Heart left ventricle (tissue), 16 donors: ENCODE data around the gene RGL3. TPM values are rescaled to one million over a fixed set of nuclear protein-coding genes. Genes with fewer than 3 reads are reported as not detected.
"Not testable (repeated sequence)": the region's sequence is repeated elsewhere in the genome, so short reads cannot be mapped to it uniquely, and the experiment has no call there.

ENCODE experiments used
- ATAC-seq, 4 donors: fragments of 200-7000 bp; cut with Tn5 transposase; one replicate each; pipeline ENCODE4 v1.9.1; 2020 to 2022; ENCODE audit warnings: moderate library complexity in 4 of 4, mild to moderate bottlenecking in 3 of 4, moderate number of reproducible peaks in 1 of 4
- DNase-seq, 5 donors: peaks; one replicate each; pipeline ENCODE4 v3.0.0-alpha.2; 2020
- H3K27ac ChIP-seq, 12 donors: fragments of 200-600 bp; sonication (generic) in 4 of 12; one replicate each; pipeline versions ENCODE4 v1.5.0 to v1.8.0; 2016 to 2022; ENCODE audit warnings: mild to moderate bottlenecking in 2 of 12
- H3K27me3 ChIP-seq, 9 donors: fragments of 200-600 bp; sonication (generic) in 2 of 9; one replicate each; pipeline versions ENCODE4 v1.5.1 to v1.8.0; 2016 to 2022; ENCODE audit warnings: mild to moderate bottlenecking in 3 of 9
- H3K36me3 ChIP-seq, 9 donors: fragments of 200-600 bp; sonication (generic) in 2 of 9; one replicate each; pipeline versions ENCODE4 v1.5.0 to v1.8.0; 2018 to 2022; ENCODE audit warnings: mild to moderate bottlenecking in 2 of 9
- H3K4me1 ChIP-seq, 12 donors: fragments of 200-600 bp; sonication (generic) in 4 of 12; one replicate each; pipeline versions ENCODE4 v1.5.0 to v1.8.0; 2016 to 2022; ENCODE audit warnings: mild to moderate bottlenecking in 3 of 12
- H3K4me3 ChIP-seq, 12 donors: fragments of 200-600 bp; sonication (generic) in 4 of 12; one replicate each; pipeline versions ENCODE4 v1.5.0 to v1.8.0; 2017 to 2022; ENCODE audit warnings: mild to moderate bottlenecking in 9 of 12, moderate library complexity in 4 of 12
- H3K9me3 ChIP-seq, 12 donors: fragments of 200-600 bp; sonication (generic) in 4 of 12; one replicate each; pipeline versions ENCODE4 v1.5.0 to v1.8.0; 2016 to 2022; ENCODE audit warnings: mild to moderate bottlenecking in 1 of 12
- CTCF ChIP-seq, 12 donors: fragments of 200-600 bp; sonication (generic) in 4 of 12; IDR thresholded peaks; one replicate each; pipeline versions ENCODE4 v1.5.0 to v1.8.0; 2018 to 2022; ENCODE audit warnings: antibody characterized with exemption in 12 of 12, mild to moderate bottlenecking in 5 of 12
- POLR2A ChIP-seq, 2 donors: fragments of 450-650 bp; IDR thresholded peaks; one replicate each; pipeline ENCODE4 v1.6.1; 2017; ENCODE audit warnings: antibody characterized with exemption in 2 of 2, mild to moderate bottlenecking in 2 of 2, moderate library complexity in 2 of 2
- WGBS, 4 donors: extraction: QIAGEN DNeasy Blood & Tissue Kit in 2 of 4; methylation state at CpG; one replicate each; pipeline versions ENCODE4 v1.1.5 to v1.1.7; 2013 to 2018; 5-methylcytosine and 5-hydroxymethylcytosine counted together
- intact Hi-C, 10 donors: fragments of 100-400 bp; cut with DNase I; formaldehyde crosslinking; loops; one replicate each; pipeline versions ENCODE4 v1.11.1 to v1.14.2; 2022
- long read RNA-seq, 3 donors: library from polyadenylated mRNA; unstranded; transcript quantifications; one replicate each; pipeline ENCODE4 v2.0.0, GENCODE V29; 2020 to 2021
- polyA plus RNA-seq, 2 donors: library from polyadenylated mRNA; stranded (reverse); fragments of 200-250 nt; gene quantifications; one replicate each; pipeline ENCODE4 v1.2.3, GENCODE V29; 2013
- total RNA-seq, 9 donors: library from RNA; depleted of rRNA in 2 of 9; stranded (reverse); fragments of >200 nt in 2 of 9; fragmentation: NEBNext Ultra II Directional in 3 of 9; extraction: Animal tissue kit (Norgen Biotek cat#: 25700) in 3 of 9; gene quantifications; one replicate each; pipeline versions ENCODE4 v1.1.0 to v1.2.4, GENCODE V29; 2016 to 2023
- donor health status: ischemic (EF 13 %, LVEDD 7.1; RV severe dilation, severe dysfunction).
- donor health status: healthy with polysubstance abuse.
- donor health status: DM: no; HTN: yes; CAD: no.
- donor health status: DM: no; HTN: no; CAD: no.
- donor health status: ischemic (EF 25% LVEDD 6.9; RV normal size, moderate dysfunction).
- donor health status: ischemic (EF 25% LVEDD 5.7; RV mildly dilated, moderate dysfunction).
- donor health status: healthy.
- donor health status: DM: yes; HTN: yes; CAD: no.
- donor health status: ischemic (EF 35%, LVEDD 5.7; RV mildly dilated, moderate dysfunction).
- donor health status: nonischemic (EF 11% LVEDD 7.7; RV severe dilation, severe dysfunction).
- donor health status: DM: yes; HTN: yes; CAD: no.
- donor health status: PGD.
- donor health status: ischemic (EF 29% LVEDD 5.4; RV normal size, mild dysfunction).
- donor health status: nonischemic (EF 23%, LVEDD 6.1; RV moderate dilation, normal function).

RGL3 gene
- total RNA-seq (1 to 10 TPM; 2.1 to 5.0 (median 4.0) TPM), polyA plus RNA-seq (10 to 100 TPM in 1 of 2 donors, 1 to 10 TPM in 1; 2.2 to 11.3 TPM)
- long read RNA-seq, donor 1, partial matches to known transcripts = 1 of 2 reads
- long read RNA-seq, donor 1, other reads (novel, unspliced or antisense) = 1 of 2 reads
- long read RNA-seq, donor 2, partial matches to known transcripts = 0 of 2 reads
- long read RNA-seq, donor 2, other reads (novel, unspliced or antisense) = 0 of 2 reads
- long read RNA-seq, donor 3, partial matches to known transcripts = 1 of 1 reads
- long read RNA-seq, donor 3, other reads (novel, unspliced or antisense) = 0 of 1 reads

GRCh38 chr19:11418549-11419506, at the start of gene RGL3:
Gene RGL3, minus strand, starts transcription at chr19:11419314. Its CDS starts 36 bp downstream, at chr19:11419278.
- Histone ChIP-seq H3K4me1 (peaks cover 4 to 48% (median 28%) of the 10 kb centered on the region in 12 donors), H3K4me3 (peak within 1 kb of the TSS; percentile 29 to 63 (median 54)), H3K27me3 (peaks cover 4 to 80% (median 55%) of the 10 kb centered on the region in 9 donors), H3K9me3 (no peaks in the 10 kb centered on the region), H3K27ac (peak within 1 kb of the TSS in 11 of 12 donors; percentile 37 to 84 (median 75)), H3K36me3 (no peaks in the 10 kb centered on the region)
- intact Hi-C loops = loop anchor here in 1 of 10 donors (5.0 kb wide), 1 partner anchor 37 kb away; the partner anchor contains the start of gene EPOR
- DNase-seq (peak in 4 of 5 donors; percentile 42 to 81 (median 60)), ATAC-seq (peak in 3 of 4 donors; percentile 14 to 61 (median 59))
- WGBS, 4 donors = 3 to 5% (median 4%) methylated on average over 31 to 72 of the region's 72 CpGs
- no peak for TF ChIP-seq POLR2A (IDR thresholded peaks at IDR 0.05)
- no peak for TF ChIP-seq CTCF (IDR thresholded peaks at IDR 0.05)

- H3K27me3 ChIP-seq, H3K27ac ChIP-seq, ATAC-seq, intact Hi-C loops, H3K4me1 ChIP-seq, DNase-seq, H3K36me3 ChIP-seq, H3K4me3 ChIP-seq, H3K9me3 ChIP-seq: not testable (repeated sequence)
- 69 to 74% (median 72%) methylated on average over 8 of the region's 8 CpGs for WGBS, 4 donors
Measured at GRCh38 chr19:11468266-11468845, 49.2 kb upstream of the RGL3 start.

- no peak overlapping the region for H3K4me3 ChIP-seq
- H3K4me1 ChIP-seq = no peaks in the 10 kb centered on the region
- TF ChIP-seq CTCF (IDR thresholded peaks at IDR 0.05) (no peak), POLR2A (IDR thresholded peaks at IDR 0.05) (no peak)
- no peak overlapping the region for H3K27ac ChIP-seq
- 25 to 43% (median 36%) methylated on average over 1 to 8 of the region's 8 CpGs for WGBS, 4 donors
- intact Hi-C loops = no loop called here
- DNase-seq (no peak), ATAC-seq (no peak)
- H3K27me3 ChIP-seq = peaks cover 0 to 5% (median 0%) of the 10 kb centered on the region in 9 donors
- no peaks in the 10 kb centered on the region for H3K36me3 ChIP-seq
- no peaks in the 10 kb centered on the region for H3K9me3 ChIP-seq
Measured at GRCh38 chr19:11465600-11465999, 46.5 kb upstream of the RGL3 start.

- peaks cover 0 to 14% (median 0%) of the 10 kb centered on the region in 9 donors for H3K27me3 ChIP-seq
- no peak overlapping the region for H3K4me3 ChIP-seq
- ATAC-seq = peak in 1 of 4 donors; percentile 36
- TF ChIP-seq CTCF (IDR thresholded peaks at IDR 0.05) = no peak
- TF ChIP-seq POLR2A (IDR thresholded peaks at IDR 0.05) = no peak
- H3K4me1 ChIP-seq = no peaks in the 10 kb centered on the region
- H3K36me3 ChIP-seq = no peaks in the 10 kb centered on the region
- intact Hi-C loops = no loop called here
- 81 to 89% (median 86%) methylated on average over 11 of the region's 11 CpGs for whole genome bisulfite sequencing, 4 donors
- H3K9me3 ChIP-seq = no peaks in the 10 kb centered on the region
- DNase-seq = no peak
- no peak overlapping the region for H3K27ac ChIP-seq
Measured at GRCh38 chr19:11464333-11465265, 45.5 kb upstream of the RGL3 start.
